GM18873 (cell line): ENCODE measurements around the gene TMEM125.

Experiments
- ATAC-seq: cut with Tn5 transposase; IDR thresholded peaks from one replicate; pipeline ENCODE4 v1.9.1; 2021; ENCODE audit warnings: mild to moderate bottlenecking, moderate library complexity, moderate number of reproducible peaks; ENCODE audit not compliant: unreplicated experiment, low FRiP score

TMEM125 gene

GRCh38 chr1:43269627-43270375 lies at the start of gene TMEM125:
Gene TMEM125, plus strand, starts transcription at chr1:43269983. Its CDS starts 2,740 bp downstream, at chr1:43272723.
- no peak for ATAC-seq

DNA sequence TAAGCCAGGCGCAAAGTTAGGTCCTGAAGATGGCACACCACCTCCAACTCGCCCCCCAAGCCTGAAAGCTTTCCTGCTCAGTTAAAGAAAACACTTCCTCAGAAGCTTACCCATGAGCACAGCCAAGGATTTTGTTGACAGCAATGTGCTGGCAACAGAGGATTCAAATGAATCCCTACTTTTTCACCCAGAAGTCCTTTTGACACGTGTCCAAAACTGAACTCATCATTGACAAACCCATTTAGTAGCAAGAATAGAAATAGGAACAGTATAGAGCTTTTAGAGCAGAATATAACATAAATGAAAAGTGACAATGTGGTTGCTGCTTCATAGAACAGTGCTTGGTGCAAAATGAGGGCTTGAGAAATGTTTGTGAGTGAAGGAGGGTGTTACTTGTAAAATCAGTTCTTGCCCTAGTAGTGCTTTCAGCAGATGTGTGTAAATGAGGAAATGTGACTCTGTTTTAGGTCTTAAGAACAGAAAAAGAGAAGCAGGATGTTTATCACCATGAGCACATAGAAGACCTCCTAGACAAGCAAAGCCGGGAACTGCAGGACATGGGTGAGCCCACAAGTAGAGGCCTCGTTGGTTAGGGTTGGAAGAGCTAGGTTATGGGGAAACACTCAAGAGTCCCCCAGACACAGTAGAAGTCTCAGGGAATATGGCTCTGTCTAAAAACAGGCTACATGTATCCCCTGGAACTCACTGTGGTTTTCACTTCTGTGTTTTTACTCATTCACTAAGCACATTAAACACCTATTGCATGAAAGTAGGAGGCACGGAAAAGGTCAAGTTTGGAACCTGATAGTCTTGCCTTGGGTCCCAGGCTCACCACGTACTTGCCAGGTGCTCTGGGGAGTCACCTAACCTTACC lies 48.6 kb upstream of the TMEM125 start:
- peak; percentile 56 for ATAC-seq

GRCh38 chr1:43221797-43222196 lies 48.0 kb upstream of the TMEM125 start:
- ATAC-seq, result no peak

DNA sequence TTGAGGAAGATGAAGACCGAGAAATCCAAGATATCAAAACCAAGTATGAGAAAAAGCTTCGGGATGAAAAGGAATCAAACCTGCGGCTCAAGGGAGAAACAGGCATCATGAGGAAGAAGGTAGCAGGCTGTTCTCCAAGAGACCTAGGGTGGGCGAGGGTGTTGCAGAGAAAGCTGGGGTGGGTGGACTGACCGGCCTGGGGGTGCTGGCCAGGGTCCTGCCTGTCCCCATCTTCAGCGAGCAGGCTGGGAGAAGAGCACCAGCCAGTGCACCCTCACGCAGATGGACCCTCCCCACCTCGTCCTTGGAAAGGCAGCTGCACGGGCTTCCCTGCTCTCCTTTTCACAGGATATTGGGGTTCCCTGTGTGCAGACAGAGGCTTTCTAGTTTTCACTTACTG lies 46.9 kb upstream of the TMEM125 start:
- ATAC-seq, result no peak

DNA sequence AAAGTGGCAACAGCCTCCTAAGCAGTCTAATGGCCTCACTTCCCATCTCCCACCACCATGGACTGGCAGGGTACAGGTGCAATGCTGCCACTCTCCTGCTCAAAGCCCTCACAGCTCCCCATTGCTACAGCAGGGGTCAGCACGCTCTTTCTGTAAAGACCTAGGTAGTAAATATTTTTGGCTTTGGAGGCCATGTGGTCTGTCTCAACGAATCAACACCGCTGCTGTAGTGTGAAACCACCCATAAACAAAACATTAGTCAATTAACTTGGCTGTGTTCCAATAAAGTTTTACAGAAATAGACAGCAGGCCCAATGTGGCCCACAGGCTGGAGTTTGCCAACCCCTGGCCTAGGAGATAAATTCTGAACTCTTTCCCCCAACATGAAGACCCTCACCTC lies 44.6 kb upstream of the TMEM125 start:
- ATAC-seq, result no peak

DNA sequence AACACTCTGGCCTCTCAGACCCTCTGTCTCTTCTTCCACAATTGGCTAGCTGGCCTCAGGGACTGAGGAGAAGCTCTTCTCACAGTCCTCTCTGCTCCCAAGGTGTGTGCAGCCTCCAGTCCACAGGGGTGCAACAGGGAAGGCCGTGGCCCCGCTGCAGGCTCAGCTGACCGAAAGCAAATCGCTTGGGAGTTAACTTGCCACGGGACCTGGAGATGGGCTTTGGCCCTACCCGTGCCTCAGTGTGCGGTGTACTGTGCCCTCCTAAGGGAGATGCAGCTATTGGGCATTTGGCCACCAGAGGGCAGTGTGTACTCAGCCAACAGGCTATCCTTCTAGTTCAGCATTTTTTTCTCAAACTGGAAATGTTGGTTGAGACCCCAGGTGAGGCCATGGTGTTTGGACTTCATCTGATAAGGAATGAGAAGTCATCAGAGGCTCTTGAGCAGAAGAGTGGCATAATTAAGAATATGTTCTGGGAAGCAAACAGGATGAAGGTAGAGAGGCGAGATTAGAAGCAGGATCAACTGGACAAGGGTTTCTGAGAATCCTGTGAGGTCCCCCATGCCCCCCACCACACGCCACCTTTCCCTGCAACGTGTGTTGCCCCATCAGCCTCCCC lies 42.5 kb upstream of the TMEM125 start:
- ATAC-seq, result no peak

- no peak for ATAC-seq
Observed at GRCh38 chr1:43229826-43230780, 39.7 kb upstream of the TMEM125 start.

DNA sequence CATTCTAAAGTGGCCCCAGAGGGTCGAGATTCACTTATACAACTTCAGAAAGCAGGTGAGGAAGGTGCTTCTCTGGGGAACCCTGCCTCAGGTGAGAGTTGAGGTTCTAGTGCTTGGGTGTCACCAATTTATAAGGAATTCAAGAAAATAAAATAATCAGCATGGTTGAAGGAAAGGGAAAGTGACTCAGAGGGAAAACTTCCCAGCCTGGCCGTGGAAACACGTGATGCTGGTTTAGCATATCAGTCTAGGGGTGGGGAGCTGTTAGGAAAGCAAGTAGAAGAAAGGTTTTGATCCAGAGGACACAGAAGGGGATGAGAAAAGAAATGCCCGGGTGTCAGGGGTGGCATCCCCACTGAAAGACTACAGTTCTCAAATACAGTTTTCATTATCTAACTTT lies 37.7 kb upstream of the TMEM125 start:
- ATAC-seq, result no peak

DNA sequence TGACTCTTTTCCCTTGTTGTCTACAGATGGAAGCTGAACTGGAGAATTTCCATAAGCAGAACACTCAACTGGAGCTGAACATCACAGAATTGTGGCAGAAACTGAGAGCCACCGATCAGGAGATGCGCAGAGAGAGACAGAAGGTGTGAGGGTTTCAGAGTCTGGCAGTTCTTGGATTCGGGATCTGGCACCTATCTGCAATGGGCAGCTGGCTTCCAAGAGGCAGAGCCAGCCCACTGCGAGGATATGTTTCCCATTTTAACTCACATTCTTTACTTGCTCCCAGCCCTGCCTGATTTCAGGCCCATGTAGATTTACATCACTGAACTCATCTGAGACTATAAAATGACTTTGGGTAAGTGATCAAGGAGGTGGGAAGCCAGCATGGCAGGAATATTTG lies 37.3 kb upstream of the TMEM125 start:
- no peak for ATAC-seq

GRCh38 chr1:43233631-43234030 lies 36.2 kb upstream of the TMEM125 start:
- ATAC-seq, result no peak

DNA sequence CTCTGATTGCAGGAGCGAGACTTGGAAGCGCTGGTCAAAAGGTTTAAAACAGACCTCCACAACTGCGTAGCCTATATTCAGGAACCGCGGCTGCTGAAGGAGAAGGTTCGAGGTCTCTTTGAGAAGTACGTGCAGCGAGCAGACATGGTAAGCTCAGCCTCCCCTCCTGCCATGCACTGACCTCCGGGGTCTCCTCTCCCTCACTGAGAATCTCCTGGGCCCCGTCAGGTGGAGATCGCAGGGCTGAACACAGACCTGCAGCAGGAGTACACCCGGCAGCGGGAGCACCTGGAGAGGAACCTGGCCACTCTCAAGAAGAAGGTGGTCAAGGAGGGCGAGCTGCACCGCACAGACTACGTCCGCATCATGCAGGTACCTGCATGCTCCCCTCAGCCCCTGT lies 35.5 kb upstream of the TMEM125 start:
- ATAC-seq, result no peak

DNA sequence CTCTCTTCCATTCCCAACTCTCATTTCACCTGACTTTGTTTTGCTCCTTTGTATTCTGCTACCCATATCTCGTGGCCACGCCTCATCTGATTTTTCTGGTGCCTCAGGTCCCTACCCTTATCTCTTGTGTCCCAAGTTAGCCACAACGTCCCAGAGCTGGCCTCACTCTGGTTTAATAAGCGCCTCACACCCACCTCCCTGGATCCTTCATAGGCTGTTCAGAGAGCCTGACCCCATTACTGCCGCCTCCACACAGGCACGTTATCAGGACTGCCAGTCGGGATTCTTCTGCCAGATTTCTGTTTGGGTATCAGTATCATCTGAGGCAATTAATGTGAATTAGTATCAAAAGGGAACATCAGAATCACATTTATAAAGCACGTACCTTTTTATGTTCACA lies 34.7 kb upstream of the TMEM125 start:
- no peak for ATAC-seq

DNA sequence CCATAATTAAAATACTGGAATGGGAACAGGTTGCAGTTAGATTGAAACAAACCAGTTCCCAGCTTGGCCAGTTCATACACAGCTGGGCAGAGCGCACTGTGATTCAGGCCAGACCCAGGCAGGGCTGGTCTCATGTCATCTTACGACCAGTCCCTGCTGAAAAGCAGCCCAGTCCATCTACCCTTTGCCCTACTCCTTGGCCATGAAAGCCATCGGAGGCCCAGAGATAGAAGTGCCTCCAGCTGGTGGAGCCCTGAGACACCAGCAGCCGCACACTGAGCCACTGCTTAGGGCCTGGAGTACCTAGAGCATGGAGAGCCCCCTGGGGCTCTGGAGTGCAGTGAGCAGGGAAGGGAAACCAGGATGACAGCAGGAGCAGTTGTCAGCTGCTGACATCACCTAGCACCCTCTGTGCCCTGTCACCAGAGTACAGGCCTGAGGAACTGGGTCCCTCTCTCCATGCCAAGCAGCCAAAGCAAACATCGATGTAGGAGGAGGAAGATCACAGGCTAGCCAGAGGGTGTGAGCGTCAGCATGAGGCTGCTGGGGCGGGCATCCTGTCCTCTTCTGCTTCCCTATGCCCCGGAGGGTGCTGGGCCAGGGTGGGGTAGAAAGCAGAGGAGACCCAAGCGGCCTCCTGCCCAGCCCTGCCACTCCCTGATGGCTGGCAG lies 34.2 kb upstream of the TMEM125 start:
- ATAC-seq, result no peak

DNA sequence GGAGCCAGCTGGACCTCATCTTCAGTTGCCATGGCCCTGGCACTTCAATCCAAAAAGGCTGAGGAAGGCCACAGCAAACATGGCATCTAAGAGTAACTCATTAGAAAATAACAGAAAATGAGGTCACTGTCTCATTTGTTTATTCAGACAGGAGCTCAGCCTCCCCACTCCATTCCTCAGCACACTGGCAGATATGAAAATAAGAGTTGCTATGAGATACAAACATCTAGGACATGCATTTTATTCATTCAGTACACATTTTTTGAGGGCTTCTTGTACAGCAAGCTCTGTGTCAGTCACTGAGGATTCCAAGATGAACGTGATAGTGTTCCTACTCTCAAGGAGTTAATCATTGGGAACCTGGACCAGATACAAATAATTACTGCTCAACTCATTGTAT lies 32.7 kb upstream of the TMEM125 start:
- ATAC-seq, result no peak

DNA sequence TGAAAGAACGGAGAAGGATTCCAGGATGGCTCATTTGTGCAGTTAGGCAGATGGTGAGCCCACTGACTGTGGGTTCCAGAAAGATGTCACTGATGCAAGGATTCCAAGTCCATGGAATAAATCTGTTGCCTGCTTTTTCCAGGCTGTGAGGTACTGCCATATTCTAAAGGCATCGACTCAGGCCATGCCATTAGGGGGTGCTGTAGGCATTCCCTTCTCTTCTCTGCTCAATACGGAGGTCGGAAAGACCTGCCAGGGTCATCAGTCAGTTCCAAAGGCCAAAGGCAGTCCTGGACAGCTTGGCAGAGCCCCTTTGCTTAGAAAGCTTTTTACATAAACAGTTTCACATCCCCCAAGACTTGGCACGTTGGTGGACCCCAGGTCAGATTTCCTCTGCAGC lies 31.7 kb upstream of the TMEM125 start:
- ATAC-seq, result no peak

DNA sequence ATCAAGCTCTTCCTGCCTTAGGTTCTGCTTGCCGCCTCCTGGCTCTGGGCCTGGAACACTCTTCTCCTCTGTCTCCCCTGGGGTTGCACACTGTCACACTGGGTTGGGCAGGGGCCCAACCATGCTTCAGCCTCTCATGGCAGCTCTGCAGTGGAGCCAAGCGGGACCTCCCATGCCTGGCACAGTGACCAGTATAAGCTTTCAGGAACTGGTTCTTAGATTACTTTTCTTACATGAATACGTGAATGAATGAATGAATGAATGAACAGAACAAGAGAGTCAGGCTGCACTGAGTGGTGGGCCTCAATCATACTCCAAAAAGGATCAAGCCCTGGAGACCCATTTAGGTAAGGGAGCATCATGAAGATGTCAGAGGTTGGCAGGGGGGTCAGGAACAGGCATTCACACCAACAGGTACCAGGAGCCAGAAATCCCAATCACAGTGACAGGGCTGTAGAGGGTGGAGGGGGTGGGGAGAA lies 30.8 kb upstream of the TMEM125 start:
- no peak for ATAC-seq

DNA sequence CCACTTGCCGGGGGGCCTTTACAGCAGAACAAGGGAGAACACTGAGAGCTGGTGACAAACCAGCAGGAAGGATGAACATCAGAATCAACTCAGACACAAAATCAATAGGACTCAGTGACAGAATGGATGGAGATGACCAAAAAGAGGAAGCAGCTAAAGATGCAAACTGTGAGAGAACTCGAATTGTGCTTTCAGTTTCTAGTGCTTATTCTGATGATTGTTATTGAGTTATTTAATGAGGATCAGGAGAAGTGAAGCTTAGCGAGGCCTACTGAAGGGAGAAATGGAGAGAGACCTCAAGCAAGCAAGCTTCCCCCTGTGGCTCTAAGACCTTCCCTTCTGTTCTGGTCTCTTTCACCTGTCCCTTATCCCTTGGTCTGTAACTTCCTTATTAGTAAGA lies 30.3 kb upstream of the TMEM125 start:
- ATAC-seq, result peak; percentile 76

- ATAC-seq, result no peak
Observed at GRCh38 chr1:43241413-43241836, 28.4 kb upstream of the TMEM125 start.

DNA sequence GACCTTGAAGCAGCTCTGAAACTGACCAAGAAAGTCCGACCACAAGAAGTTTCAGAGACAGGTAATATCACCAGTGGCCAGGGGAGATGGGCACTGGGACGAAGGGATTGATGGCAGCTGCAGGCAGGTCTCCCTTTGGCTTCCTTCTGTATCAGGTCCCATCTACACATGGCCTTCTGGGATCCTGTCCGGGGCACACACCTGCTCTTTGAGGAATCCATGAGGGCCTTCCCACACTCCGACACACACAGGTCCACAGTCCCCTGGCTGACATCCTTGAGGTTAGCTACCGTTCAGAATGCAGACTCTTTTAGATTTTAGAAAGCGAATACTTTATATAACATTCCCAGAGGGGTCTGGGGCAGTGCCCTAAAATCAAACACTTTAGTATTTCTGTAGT lies 26.5 kb upstream of the TMEM125 start:
- no peak for ATAC-seq
